CD1c-positive myeloid dendritic cell (primary cell): ENCODE measurements around the gene CACNA1I.

Source experiments
- DNase-seq: peaks from one replicate; pipeline ENCODE4 v3.0.0-alpha.2; 2016; ENCODE audit errors: extremely low spot score

CACNA1I gene

GRCh38 chr22:39597236-39597869, 26.8 kb downstream of the CACNA1I start:
- DNase-seq = no peak

DNA sequence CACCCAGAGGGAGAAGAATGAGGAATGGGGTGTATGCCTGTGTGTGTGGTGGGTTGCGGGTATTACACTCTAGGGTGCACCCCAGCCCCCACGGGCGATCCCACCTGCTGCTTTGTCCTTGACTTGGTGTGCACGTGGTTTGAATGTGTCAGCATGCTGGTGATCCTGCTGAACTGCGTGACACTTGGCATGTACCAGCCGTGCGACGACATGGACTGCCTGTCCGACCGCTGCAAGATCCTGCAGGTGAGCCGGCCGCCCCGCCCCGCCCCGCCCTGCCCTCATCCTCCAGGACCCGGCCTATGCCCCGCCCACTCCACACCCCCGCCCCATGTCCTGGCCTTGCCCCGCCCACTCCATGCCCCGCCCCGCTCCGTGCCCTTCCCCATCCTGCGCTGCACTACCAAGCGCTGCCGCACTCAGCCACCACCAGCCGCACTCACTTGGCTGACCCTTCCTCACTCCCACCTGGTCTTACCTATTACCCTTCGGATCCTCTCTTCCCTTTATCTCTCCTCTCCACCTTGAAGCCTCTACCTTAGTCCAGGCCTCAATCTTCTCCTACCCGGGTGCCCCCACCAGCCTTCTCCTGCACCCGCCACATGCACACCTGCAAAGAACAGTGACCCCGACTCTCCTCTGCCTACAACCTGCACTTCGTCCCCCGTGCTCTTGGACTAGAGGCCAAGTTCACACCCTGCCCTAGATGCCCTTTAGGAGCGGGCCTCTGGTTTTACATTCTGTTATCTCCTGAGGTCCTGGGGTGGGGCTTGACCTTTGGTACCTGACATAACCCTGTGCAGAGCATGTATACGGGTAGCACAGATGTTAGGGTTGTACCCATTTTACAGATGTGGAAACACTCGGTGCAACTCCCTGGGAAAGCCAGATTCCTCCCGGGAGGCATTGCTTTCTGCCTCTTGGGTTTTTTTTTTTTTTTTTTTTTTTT, 27.7 kb downstream of the CACNA1I start:
- DNase-seq = peak; percentile 35

- DNase-seq = peak; percentile 8
Measured at GRCh38 chr22:39600491-39601179, 30.1 kb downstream of the CACNA1I start.

DNA sequence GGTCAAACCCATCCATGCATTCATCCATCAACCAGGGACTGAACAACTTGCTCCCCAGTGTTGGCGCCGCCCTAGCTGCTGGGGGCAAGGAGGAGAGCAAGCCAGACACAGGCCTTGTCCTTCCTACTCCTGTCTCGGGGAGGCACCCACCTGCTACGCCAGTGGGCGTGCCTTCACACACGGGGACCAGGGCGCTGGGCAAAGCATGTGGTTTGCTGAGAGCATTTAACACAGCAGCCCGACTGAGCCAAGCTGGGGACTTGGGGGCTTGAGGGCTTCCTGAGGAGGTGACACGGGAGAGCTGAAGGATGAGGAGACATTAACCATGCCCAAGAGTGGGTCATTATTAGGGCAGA, 30.6 kb downstream of the CACNA1I start:
- no peak for DNase-seq

DNA sequence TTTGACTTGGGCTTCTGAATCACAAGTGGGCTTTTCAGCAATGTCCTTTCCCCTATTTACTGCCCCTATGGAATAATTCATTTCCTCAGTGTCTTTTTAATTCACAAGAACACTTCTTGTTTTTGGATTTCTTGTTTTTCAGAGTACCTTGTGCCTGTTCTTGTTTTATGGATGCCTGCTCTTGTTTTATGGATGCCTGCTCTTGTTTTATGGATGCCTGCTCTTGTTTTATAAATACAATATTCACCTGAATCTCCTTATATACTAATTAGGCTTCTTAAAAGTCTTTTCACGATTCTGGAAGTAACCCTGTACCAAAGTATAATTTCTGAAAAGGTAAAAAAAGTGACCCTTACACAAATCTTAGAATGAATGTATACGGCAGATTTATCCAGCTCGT, 32.8 kb downstream of the CACNA1I start:
- no peak for DNase-seq

DNA sequence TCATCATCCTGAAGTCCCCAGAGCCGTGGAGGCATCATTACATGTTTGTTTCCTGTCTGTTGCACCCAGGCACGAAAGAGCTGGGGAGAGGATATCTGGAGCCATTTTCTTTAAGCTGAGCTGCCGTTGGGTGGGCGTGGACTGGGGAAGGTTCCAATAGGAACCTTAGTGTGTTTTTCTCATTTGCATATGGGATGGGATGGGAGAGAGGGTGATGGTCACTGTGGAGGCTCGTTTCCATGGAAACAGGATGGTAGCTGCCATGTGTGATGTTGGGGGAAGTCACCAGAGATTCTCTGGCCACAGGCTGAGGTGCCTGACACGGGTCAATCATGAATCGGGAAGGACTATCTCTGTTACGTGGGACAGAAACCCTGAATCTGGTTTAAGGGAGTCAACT, 39.7 kb downstream of the CACNA1I start:
- no peak for DNase-seq

DNA sequence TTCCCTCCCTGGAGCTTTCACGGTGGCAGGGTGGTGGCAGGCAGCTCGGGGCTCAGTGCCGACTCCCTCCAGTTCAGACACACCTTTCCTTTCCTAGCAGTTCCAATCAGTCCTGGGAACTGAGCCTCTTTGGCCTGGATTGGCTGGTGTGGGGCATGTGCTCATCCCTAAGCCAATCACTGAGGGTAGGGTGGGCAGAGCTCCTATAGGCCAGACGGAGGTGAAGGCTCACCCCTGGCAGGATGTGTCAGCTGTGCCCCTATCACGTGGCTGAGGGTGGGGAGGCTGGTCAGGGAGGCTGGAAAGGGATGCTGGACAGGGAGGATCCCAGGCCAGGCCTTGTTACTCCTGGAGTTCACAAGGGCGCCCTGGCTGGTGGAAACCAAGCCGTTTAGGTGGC, 40.2 kb downstream of the CACNA1I start:
- DNase-seq = no peak

DNA sequence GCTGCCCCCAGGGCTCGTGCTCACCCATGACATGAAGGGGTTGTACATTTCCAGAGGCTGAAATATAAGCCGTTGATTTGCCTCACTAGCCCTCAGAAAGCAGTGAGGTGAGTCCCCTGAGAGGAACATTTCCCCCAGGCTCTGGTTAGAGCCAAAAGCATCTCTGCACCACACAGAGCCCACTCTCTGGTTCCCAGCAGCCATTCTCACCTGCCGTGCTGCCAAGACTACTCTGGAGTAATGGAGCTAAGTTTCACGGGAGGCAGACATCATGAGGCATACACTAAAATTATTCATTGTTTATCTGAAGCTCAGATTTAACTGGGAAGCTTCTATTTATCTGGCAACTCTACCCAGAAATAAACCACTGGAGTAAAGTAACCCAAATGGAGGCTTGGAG, 40.8 kb downstream of the CACNA1I start:
- DNase-seq = no peak

- no peak for DNase-seq
Measured at GRCh38 chr22:39612811-39613548, 42.4 kb downstream of the CACNA1I start.

GRCh38 chr22:39613549-39613921, 43.0 kb downstream of the CACNA1I start:
- no peak for DNase-seq

GRCh38 chr22:39614442-39614841, 43.9 kb downstream of the CACNA1I start:
- DNase-seq = no peak

- DNase-seq = peak; percentile 7
Measured at GRCh38 chr22:39616051-39616450, 45.5 kb downstream of the CACNA1I start.

DNA sequence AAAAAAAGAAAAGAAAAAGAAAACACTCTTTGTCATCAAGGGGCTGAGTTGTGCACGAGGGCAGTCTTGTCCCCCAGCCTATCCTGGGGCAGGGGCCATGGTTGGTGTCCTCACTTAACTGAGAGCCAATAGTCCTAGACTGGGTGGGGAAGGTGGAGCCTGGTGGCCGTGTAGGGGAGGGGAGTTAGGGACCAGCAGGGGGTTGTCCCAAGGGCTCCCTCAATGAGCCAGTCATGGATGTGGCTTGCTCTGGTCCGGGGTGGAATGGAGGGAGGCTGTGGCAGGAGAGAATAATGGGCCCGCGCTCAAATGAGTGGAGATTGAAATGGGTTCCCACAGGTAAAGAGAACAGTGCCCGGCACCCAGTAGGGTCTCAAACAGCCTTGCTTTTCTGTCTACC, 46.2 kb downstream of the CACNA1I start:
- no peak for DNase-seq

DNA sequence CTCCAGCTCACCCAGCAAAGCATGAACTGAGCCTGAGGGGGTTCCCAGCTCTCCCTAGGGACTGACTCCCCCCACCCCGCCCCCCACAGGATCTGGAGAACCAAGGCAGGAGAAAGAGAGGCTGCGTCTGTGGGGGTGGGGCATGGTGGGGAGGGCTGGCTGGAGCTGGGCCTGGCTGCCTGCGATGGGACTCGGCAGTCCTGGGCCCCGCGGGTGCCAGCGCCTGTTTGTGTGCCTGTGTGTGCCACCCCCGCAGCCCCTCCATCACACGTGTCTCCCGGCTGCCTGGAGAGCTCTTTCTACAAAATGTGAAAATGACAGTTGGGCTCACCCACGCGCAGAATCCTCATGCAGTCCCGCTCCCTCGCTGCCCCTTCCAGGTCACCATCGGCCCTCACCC, 46.8 kb downstream of the CACNA1I start:
- no peak for DNase-seq

GRCh38 chr22:39617970-39618757, 47.6 kb downstream of the CACNA1I start:
- DNase-seq = no peak

DNA sequence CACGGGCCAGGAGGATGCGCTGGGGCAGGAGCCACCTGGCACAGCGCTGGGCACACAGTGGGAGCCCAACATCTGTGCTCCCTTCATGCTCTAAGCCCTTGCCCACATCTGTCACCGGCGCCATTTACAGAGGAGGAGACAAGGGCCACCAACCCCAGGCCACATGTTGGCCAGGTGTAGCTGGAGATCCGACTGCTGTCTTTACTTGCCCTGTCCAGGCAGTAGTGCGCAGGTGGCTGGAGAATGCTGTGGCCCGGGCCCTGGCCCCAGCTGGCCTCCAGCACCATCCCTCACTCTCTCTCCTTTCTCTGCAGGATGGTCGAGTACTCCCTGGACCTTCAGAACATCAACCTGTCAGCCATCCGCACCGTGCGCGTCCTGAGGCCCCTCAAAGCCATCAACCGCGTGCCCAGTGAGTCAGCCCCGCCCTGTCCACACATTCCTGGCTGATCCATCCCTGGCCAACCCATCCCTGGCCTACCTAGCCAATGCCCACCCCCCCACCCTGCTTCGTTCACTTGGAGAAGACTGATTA, 48.5 kb downstream of the CACNA1I start:
- DNase-seq = no peak

- no peak for DNase-seq
Measured at GRCh38 chr22:39620924-39621690, 50.6 kb downstream of the CACNA1I start.

DNA sequence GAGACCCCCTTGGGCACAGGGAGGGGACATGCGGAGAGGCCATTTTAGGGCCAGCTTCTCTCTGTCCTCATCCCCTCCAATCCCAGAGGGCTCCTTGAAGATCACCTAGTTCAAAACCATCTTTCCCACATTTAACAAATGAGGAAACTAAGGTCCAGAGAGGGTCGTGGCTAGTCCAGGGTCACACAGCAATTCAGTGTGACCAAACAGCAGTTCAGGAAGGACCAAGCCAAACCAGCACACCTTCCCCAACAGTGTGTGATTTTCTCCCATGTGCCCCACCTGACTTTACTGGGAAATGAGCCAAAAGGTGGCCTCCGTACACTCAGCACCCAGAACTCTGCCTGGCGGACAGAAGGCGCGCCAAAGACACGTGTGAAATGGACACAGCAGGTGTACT, 51.3 kb downstream of the CACNA1I start:
- no peak for DNase-seq

GRCh38 chr22:39622881-39623367, 52.4 kb downstream of the CACNA1I start:
- DNase-seq = peak; percentile 54
